OCI-LY7 (cell line): ENCODE data around the gene CACNG5. TPM values are rescaled to one million over a fixed set of nuclear protein-coding genes. Genes with fewer than 3 reads are reported as not detected.

Experiments
- BruUV-seq: library from RNA; stranded (reverse); fragments of 400-500 nt; replicated peaks from 2 replicates; lab custom pipeline; 2021; lab: Mats Ljungman, UMichigan
- CTCF ChIA-PET: fragments of 300-600 bp; sonication (Branson Sonifier 250); formaldehyde crosslinking; loops from one replicate; lab custom pipeline; 2022; ENCODE audit warnings: antibody characterized with exemption; ENCODE audit not compliant: unreplicated experiment; lab: Charles Lee
- POLR2A ChIA-PET: fragments of 300-600 bp; sonication (Branson Sonifier 250); formaldehyde crosslinking; loops from one replicate; lab custom pipeline; 2022; ENCODE audit warnings: antibody characterized with exemption; lab: Charles Lee
- DNase-seq: peaks from one replicate; pipeline ENCODE4 v3.0.0-alpha.2; 2015; ENCODE audit warnings: low spot score
- H2AFZ ChIP-seq: fragments of 200-600 bp; sonication (generic), shearing (Covaris generic); 2 replicates; pipeline ENCODE4 v1.6.1; 2014; ENCODE audit warnings: mild to moderate bottlenecking, antibody characterized with exemption, low read length, moderate library complexity
- H3K27ac ChIP-seq: fragments of 200-600 bp; sonication (generic); 2 replicates; pipeline ENCODE4 v1.5.1; 2014; ENCODE audit warnings: mixed run types, low read depth, mild to moderate bottlenecking, moderate library complexity, low read length, inconsistent platforms; ENCODE audit not compliant: poor library complexity, severe bottlenecking
- H3K36me3 ChIP-seq: fragments of 200-600 bp; sonication (generic); 2 replicates; pipeline ENCODE4 v1.6.1; 2014; ENCODE audit warnings: mild to moderate bottlenecking, antibody characterized with exemption, low read length, moderate library complexity, mixed read lengths; ENCODE audit not compliant: insufficient read depth
- H3K4me1 ChIP-seq: fragments of 200-600 bp; sonication (generic); 2 replicates; pipeline ENCODE4 v1.5.1; 2014; ENCODE audit warnings: mild to moderate bottlenecking, low read length; ENCODE audit not compliant: insufficient read depth, poor library complexity, severe bottlenecking
- H3K4me2 ChIP-seq: fragments of 200-600 bp; sonication (generic); 2 replicates; pipeline ENCODE4 v1.6.1; 2014; ENCODE audit warnings: mild to moderate bottlenecking, low read length
- H3K4me3 ChIP-seq: fragments of 200-600 bp; sonication (generic); 2 replicates; pipeline ENCODE4 v1.5.1; 2014; ENCODE audit warnings: mild to moderate bottlenecking, low read depth, low read length; ENCODE audit not compliant: poor library complexity, severe bottlenecking
- H3K79me2 ChIP-seq: fragments of 200-600 bp; sonication (generic); 2 replicates; pipeline ENCODE4 v1.6.1; 2016; ENCODE audit warnings: low read depth, mild to moderate bottlenecking, low read length, moderate library complexity, mixed read lengths; ENCODE audit not compliant: insufficient read depth
- H3K9me2 ChIP-seq: fragments of 200-600 bp; sonication (generic); 2 replicates; pipeline ENCODE4 v1.6.1; 2016; ENCODE audit warnings: mild to moderate bottlenecking, low read length, mixed read lengths; ENCODE audit not compliant: insufficient read depth
- H3K9me3 ChIP-seq: fragments of 200-600 bp; sonication (generic); 2 replicates; pipeline ENCODE4 v1.6.1; 2014; ENCODE audit warnings: mild to moderate bottlenecking, mixed run types, low read length, mixed read lengths
- H4K20me1 ChIP-seq: fragments of 200-600 bp; sonication (generic); 2 replicates; pipeline ENCODE4 v1.6.1; 2014; ENCODE audit warnings: mild to moderate bottlenecking, antibody characterized with exemption, low read length, moderate library complexity, mixed read lengths; ENCODE audit not compliant: insufficient read depth
- EZH2phosphoT487 ChIP-seq: fragments of 200-600 bp; sonication (generic); IDR thresholded peaks from 2 replicates; pipeline ENCODE4 v1.6.1; 2018; ENCODE audit warnings: low read depth, borderline replicate concordance, mild to moderate bottlenecking, mixed run types, antibody characterized with exemption, low read length, moderate library complexity, mixed read lengths
- intact Hi-C: fragments of 100-400 bp; cut with micrococcal nuclease; formaldehyde crosslinking; loops from one replicate; pipeline ENCODE4 v1.10.0; 2022; ENCODE audit not compliant: unreplicated experiment
- total RNA-seq, 2 experiments: library from RNA; depleted of rRNA in 1 of 2; stranded (reverse); fragments of >200 nt in 1 of 2; shearing (Covaris generic) in 1 of 2; gene quantifications; 2 replicates each; pipeline ENCODE4 v1.2.3, GENCODE V29; 2014 to 2022
- TF ChIP-seq, protein P1 (sequence below): fragments of 200-600 bp; sonication (generic); conservative IDR thresholded peaks from 2 replicates; pipeline ENCODE4 v1.5.1; 2014; ENCODE audit warnings: mild to moderate bottlenecking, antibody characterized with exemption, low read length, moderate library complexity, mixed read lengths

CACNG5 gene
- total RNA-seq, 2 experiments from 2014 or later = not detected

GRCh38 chr17:66928949-66929348 is 94.0 kb downstream of the CACNG5 start:
- BruUV-seq = no TSS peak
- H3K4me3 ChIP-seq = no peak overlapping the region
- H3K79me2 ChIP-seq = no peaks in the 10 kb centered on the region
- H2AFZ ChIP-seq = no peak overlapping the region
- H3K36me3 ChIP-seq = no peaks in the 10 kb centered on the region
- TF ChIP-seq EZH2phosphoT487 = no peak
- TF ChIP-seq, protein P1, sequence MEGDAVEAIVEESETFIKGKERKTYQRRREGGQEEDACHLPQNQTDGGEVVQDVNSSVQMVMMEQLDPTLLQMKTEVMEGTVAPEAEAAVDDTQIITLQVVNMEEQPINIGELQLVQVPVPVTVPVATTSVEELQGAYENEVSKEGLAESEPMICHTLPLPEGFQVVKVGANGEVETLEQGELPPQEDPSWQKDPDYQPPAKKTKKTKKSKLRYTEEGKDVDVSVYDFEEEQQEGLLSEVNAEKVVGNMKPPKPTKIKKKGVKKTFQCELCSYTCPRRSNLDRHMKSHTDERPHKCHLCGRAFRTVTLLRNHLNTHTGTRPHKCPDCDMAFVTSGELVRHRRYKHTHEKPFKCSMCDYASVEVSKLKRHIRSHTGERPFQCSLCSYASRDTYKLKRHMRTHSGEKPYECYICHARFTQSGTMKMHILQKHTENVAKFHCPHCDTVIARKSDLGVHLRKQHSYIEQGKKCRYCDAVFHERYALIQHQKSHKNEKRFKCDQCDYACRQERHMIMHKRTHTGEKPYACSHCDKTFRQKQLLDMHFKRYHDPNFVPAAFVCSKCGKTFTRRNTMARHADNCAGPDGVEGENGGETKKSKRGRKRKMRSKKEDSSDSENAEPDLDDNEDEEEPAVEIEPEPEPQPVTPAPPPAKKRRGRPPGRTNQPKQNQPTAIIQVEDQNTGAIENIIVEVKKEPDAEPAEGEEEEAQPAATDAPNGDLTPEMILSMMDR = no peak
- H4K20me1 ChIP-seq = no peaks in the 10 kb centered on the region
- no peak overlapping the region for H3K4me2 ChIP-seq
- ChIA-PET POLR2A (no interaction called here), CTCF (no interaction called here)
- no peaks in the 10 kb centered on the region for H3K9me2 ChIP-seq
- intact Hi-C loops = no loop called here
- H3K4me1 ChIP-seq = no peaks in the 10 kb centered on the region
- no peak for DNase-seq
- no peaks in the 10 kb centered on the region for H3K9me3 ChIP-seq
- H3K27ac ChIP-seq = no peak overlapping the region

GRCh38 chr17:66929591-66929990 is 94.7 kb downstream of the CACNG5 start:
- POLR2A ChIA-PET = no interaction called here
- TF ChIP-seq, protein P1 = no peak
- TF ChIP-seq EZH2phosphoT487 = no peak
- intact Hi-C loops = no loop called here

GRCh38 chr17:66930933-66931332 is 96.0 kb downstream of the CACNG5 start:
- peak; percentile 11 for DNase-seq
- intact Hi-C loops = no loop called here

More at GRCh38 chr17:66929591-66929990, 94.7 kb downstream of the CACNG5 start:
- no TSS peak for BruUV-seq
- Histone ChIP-seq H3K9me2 (no peaks in the 10 kb centered on the region), H3K27ac (no peak overlapping the region), H3K9me3 (no peaks in the 10 kb centered on the region), H4K20me1 (no peaks in the 10 kb centered on the region), H3K4me2 (no peak overlapping the region), H3K4me3 (no peak overlapping the region), H3K36me3 (no peaks in the 10 kb centered on the region), H2AFZ (no peak overlapping the region), H3K79me2 (no peaks in the 10 kb centered on the region), H3K4me1 (no peaks in the 10 kb centered on the region)
- CTCF ChIA-PET = no interaction called here
- DNase-seq = no peak

More at GRCh38 chr17:66930933-66931332, 96.0 kb downstream of the CACNG5 start:
- ChIA-PET CTCF (no interaction called here), POLR2A (no interaction called here)
- Histone ChIP-seq H3K4me2 (no peak overlapping the region), H3K4me3 (no peak overlapping the region), H3K9me2 (no peaks in the 10 kb centered on the region), H4K20me1 (no peaks in the 10 kb centered on the region), H3K36me3 (no peaks in the 10 kb centered on the region), H3K79me2 (no peaks in the 10 kb centered on the region), H3K27ac (no peak overlapping the region), H3K4me1 (no peaks in the 10 kb centered on the region), H2AFZ (no peak overlapping the region), H3K9me3 (no peaks in the 10 kb centered on the region)
- BruUV-seq = no TSS peak
- TF ChIP-seq, protein P1 = no peak
- TF ChIP-seq EZH2phosphoT487 = no peak
